Fibroblast of upper back skin (primary cell): ENCODE measurements around the gene PPP1R1C.

ENCODE experiments used
- DNase-seq: peaks from one replicate; pipeline ENCODE4 v3.0.0-alpha.2; 2013

Gene PPP1R1C

GRCh38 chr2:182115258-182115657, 129.6 kb downstream of the PPP1R1C start:
- DNase-seq = no peak

GRCh38 chr2:182116774-182117173, 131.1 kb downstream of the PPP1R1C start:
- DNase-seq = no peak

GRCh38 chr2:182117196-182117595, 131.5 kb downstream of the PPP1R1C start:
- no peak for DNase-seq

- no peak for DNase-seq
Measured at GRCh38 chr2:182128821-182129707, 143.4 kb downstream of the PPP1R1C start.

- peak; percentile 13 for DNase-seq
Measured at GRCh38 chr2:182132605-182133004, 147.0 kb downstream of the PPP1R1C start.

- peak; percentile 37 for DNase-seq
Measured at GRCh38 chr2:182133195-182133891, 147.7 kb downstream of the PPP1R1C start.

- DNase-seq = no peak
Measured at GRCh38 chr2:182134201-182134600, 148.5 kb downstream of the PPP1R1C start.

GRCh38 chr2:182142062-182142461, 156.4 kb downstream of the PPP1R1C start:
- no peak for DNase-seq

- no peak for DNase-seq
Measured at GRCh38 chr2:182144041-182144775, 158.6 kb downstream of the PPP1R1C start.

GRCh38 chr2:182144776-182145165, 159.1 kb downstream of the PPP1R1C start:
- no peak for DNase-seq

GRCh38 chr2:182148344-182148743, 162.7 kb downstream of the PPP1R1C start:
- DNase-seq = peak; percentile 9

- DNase-seq = no peak
Measured at GRCh38 chr2:182163878-182164277, 178.2 kb downstream of the PPP1R1C start.

- no peak for DNase-seq
Measured at GRCh38 chr2:182164686-182165085, 179.0 kb downstream of the PPP1R1C start.

- no peak for DNase-seq
Measured at GRCh38 chr2:182165202-182165601, 179.5 kb downstream of the PPP1R1C start.

- no peak for DNase-seq
Measured at GRCh38 chr2:182166406-182166805, 180.8 kb downstream of the PPP1R1C start.

GRCh38 chr2:182166841-182167240, 181.2 kb downstream of the PPP1R1C start:
- DNase-seq = no peak
